Kidney (tissue), 14 donors: Measurements from ENCODE around the gene NIPBL. TPM values are rescaled to one million over a fixed set of nuclear protein-coding genes. Genes with fewer than 3 reads are reported as not detected.

Experiments
- DNase-seq, 5 donors: peaks; one replicate each; pipeline ENCODE4 v3.0.0-alpha.2; 2013 to 2020
- FAIRE-seq: peaks from 2 replicates; lab custom pipeline; 2012; peaks lifted over from hg19 to GRCh38; lab: Jason Lieb, UNC
- H3K27ac ChIP-seq, 2 donors: one replicate each; pipeline ENCODE4 v1.7.0; 2013; ENCODE audit warnings: low read depth in 2 of 2, low read length in 2 of 2, inconsistent platforms in 1 of 2
- H3K27me3 ChIP-seq: one replicate; pipeline ENCODE4 v1.7.1; 2013; ENCODE audit warnings: low read length, inconsistent platforms; ENCODE audit not compliant: control insufficient read depth, insufficient read depth
- H3K36me3 ChIP-seq, 3 donors: one replicate each; pipeline versions ENCODE4 v1.7.0 to v1.7.1; 2013; ENCODE audit warnings: low read length in 3 of 3, control low read depth in 1 of 3, inconsistent platforms in 1 of 3; ENCODE audit not compliant: insufficient read depth in 3 of 3, control insufficient read depth in 2 of 3
- H3K4me1 ChIP-seq, 3 donors: one replicate each; pipeline versions ENCODE4 v1.7.0 to v1.7.1; 2013; ENCODE audit warnings: low read length in 3 of 3, inconsistent platforms in 1 of 3, low read depth in 1 of 3; ENCODE audit not compliant: control insufficient read depth in 2 of 3, insufficient read depth in 2 of 3
- H3K4me3 ChIP-seq, 3 donors: one replicate each; pipeline versions ENCODE4 v1.7.0 to v1.8.1; 2013; ENCODE audit warnings: low read length in 3 of 3, control low read depth in 1 of 3, inconsistent platforms in 1 of 3
- H3K9ac ChIP-seq, 3 donors: one replicate each; pipeline versions ENCODE4 v1.7.0 to v1.7.1; 2013; ENCODE audit warnings: low read length in 3 of 3, control low read depth in 1 of 3, inconsistent platforms in 1 of 3
- H3K9me3 ChIP-seq, 3 donors: one replicate each; pipeline versions ENCODE4 v1.7.0 to v1.7.1; 2013; ENCODE audit warnings: low read length in 3 of 3, control low read depth in 1 of 3, inconsistent platforms in 1 of 3; ENCODE audit not compliant: control insufficient read depth in 2 of 3, insufficient read depth in 1 of 3
- intact Hi-C: fragments of 100-400 bp; cut with DNase I; formaldehyde crosslinking; loops from one replicate; pipeline ENCODE4 v1.11.1; 2022
- polyA plus RNA-seq: library from polyadenylated mRNA; stranded (reverse); fragments of 350-450 nt; fragmentation: Illumina TruSeq; extraction: RNeasy Lipid Tissue Mini Kit (QIAGEN cat#74804); gene quantifications from one replicate; pipeline ENCODE4 v1.2.3, GENCODE V29; 2014; ENCODE audit warnings: low read depth, low replicate concordance; ENCODE audit not compliant: insufficient read depth
- total RNA-seq: library from RNA; stranded (reverse); fragmentation: NEBNext Ultra II Directional; extraction: Animal tissue kit (Norgen Biotek cat#: 25700); gene quantifications from one replicate; pipeline ENCODE4 v1.2.1, GENCODE V29; 2021
- TF ChIP-seq, protein P1 (sequence below): IDR thresholded peaks from 3 replicates; pipeline ENCODE4 v1.5.1; 2012; ENCODE audit warnings: mild to moderate bottlenecking, moderate library complexity, borderline replicate concordance; ENCODE audit not compliant: insufficient read depth; ENCODE audit errors: extremely low read depth
- donor health status: control.
- donor health status: control.
- donor health status: control.
- donor health status: control.
- donor health status: control.
- donor health status: DM: yes; HTN: yes; CAD: no.
- donor health status: Normal renal cell carcinoma (clear cell type).

Gene NIPBL
- total and polyA plus RNA-seq, 2 donors from 2014 or later = 12.4 to 65.5 TPM

DNA sequence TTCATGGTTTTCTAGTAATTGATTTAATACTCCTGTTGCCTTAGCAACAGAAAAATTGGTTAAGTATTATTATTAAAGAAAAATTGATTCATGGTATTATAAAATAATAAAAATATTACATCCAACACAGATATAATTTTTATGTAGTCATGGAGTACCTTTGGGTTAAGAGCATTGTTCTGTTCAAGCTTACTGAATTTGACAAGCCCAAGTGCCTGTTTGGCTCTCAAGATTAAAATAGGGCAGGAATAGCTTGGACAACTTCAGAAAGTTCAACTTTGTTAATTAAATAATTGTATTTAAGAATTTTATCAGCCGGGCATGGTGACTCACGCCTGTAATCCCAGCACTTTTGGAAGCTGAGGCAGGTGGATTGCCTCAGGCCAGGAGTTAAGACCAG is 82.0 kb downstream of the NIPBL start:
- H3K27ac ChIP-seq = no peak overlapping the region
- no peak overlapping the region for H3K4me3 ChIP-seq
- intact Hi-C loops = no loop called here
- no peak for FAIRE-seq
- no peaks in the 10 kb centered on the region for H3K27me3 ChIP-seq
- H3K9me3 ChIP-seq = no peaks in the 10 kb centered on the region
- no peaks in the 10 kb centered on the region for H3K4me1 ChIP-seq
- TF ChIP-seq, protein P1, sequence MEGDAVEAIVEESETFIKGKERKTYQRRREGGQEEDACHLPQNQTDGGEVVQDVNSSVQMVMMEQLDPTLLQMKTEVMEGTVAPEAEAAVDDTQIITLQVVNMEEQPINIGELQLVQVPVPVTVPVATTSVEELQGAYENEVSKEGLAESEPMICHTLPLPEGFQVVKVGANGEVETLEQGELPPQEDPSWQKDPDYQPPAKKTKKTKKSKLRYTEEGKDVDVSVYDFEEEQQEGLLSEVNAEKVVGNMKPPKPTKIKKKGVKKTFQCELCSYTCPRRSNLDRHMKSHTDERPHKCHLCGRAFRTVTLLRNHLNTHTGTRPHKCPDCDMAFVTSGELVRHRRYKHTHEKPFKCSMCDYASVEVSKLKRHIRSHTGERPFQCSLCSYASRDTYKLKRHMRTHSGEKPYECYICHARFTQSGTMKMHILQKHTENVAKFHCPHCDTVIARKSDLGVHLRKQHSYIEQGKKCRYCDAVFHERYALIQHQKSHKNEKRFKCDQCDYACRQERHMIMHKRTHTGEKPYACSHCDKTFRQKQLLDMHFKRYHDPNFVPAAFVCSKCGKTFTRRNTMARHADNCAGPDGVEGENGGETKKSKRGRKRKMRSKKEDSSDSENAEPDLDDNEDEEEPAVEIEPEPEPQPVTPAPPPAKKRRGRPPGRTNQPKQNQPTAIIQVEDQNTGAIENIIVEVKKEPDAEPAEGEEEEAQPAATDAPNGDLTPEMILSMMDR = no peak
- peaks cover 0 to 2% (median 0%) of the 10 kb centered on the region in 3 donors for H3K36me3 ChIP-seq
- no peak overlapping the region for H3K9ac ChIP-seq
- DNase-seq = no peak

DNA sequence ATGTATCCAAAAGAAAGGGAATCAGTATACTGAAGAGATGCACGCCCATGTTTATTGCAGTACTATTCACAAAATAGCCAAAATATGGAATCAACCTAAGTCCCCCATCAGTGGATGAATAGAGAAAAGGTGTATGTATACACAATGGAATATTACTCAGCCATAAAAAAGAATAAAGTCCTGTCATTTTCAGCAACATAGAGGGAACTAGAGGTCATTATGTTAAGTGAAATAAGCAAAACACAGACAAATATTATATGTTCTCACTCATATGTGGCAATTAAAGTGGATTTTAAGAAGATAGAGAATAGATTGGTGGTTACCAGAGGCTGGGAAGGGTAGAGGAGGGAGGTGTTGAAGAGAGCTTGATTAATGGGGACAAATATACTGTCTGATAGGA is 88.6 kb downstream of the NIPBL start:
- peaks cover 0 to 13% (median 3%) of the 10 kb centered on the region in 3 donors for H3K36me3 ChIP-seq
- FAIRE-seq (no peak), DNase-seq (no peak)

DNA sequence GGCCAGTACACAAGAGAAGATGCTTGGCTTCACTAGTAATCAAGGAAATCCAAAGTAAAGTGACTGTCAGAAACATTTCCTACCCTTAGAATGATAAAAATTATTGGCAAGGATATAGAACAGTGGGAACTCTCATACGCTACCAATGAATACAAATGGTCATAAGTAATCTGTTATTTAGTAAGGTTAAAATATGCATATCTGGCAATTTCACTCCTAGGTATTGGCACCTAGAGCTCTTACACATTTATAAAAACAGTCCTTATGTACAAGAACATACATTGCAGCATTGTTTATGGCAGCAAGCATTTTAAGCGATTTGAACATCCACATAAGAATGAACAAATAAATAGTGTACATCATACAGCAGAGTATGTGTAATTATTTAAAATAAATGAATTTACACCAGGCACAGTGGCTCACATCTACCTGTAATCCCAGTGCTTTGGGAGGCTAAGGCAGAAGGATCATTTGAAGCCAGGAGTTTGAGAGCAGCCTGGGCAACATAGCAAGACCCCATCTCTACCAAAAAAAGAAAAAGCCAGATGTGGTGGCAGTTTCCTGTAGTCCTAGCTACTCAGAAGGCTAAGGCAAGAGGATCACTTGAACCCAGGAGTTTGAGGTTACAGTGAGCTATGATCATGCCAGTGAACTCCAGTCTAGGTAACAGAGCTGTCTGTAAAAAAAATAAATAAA is 93.3 kb downstream of the NIPBL start:
- H3K9ac ChIP-seq = no peak overlapping the region
- no peaks in the 10 kb centered on the region for H3K27me3 ChIP-seq
- DNase-seq (no peak), FAIRE-seq (no peak)
- intact Hi-C loops = no loop called here
- peaks cover 3 to 14% (median 11%) of the 10 kb centered on the region in 3 donors for H3K36me3 ChIP-seq
- TF ChIP-seq, protein P1 = no peak
- no peak overlapping the region for H3K4me3 ChIP-seq
- H3K27ac ChIP-seq = no peak overlapping the region
- no peaks in the 10 kb centered on the region for H3K4me1 ChIP-seq
- no peaks in the 10 kb centered on the region for H3K9me3 ChIP-seq

More for the DNA sequence above, 88.6 kb downstream of the NIPBL start:
- Histone ChIP-seq H3K9me3 (no peaks in the 10 kb centered on the region), H3K9ac (no peak overlapping the region), H3K4me3 (no peak overlapping the region), H3K27ac (no peak overlapping the region), H3K27me3 (no peaks in the 10 kb centered on the region), H3K4me1 (no peaks in the 10 kb centered on the region)
- intact Hi-C loops = no loop called here
- TF ChIP-seq, protein P1 = no peak
